Fibroblast of skin of scalp (primary cell): ENCODE results near the gene ISG20L2.

Experiments
- DNase-seq: peaks from one replicate; pipeline ENCODE4 v3.0.0-alpha.2; 2013

The ISG20L2 gene

DNA sequence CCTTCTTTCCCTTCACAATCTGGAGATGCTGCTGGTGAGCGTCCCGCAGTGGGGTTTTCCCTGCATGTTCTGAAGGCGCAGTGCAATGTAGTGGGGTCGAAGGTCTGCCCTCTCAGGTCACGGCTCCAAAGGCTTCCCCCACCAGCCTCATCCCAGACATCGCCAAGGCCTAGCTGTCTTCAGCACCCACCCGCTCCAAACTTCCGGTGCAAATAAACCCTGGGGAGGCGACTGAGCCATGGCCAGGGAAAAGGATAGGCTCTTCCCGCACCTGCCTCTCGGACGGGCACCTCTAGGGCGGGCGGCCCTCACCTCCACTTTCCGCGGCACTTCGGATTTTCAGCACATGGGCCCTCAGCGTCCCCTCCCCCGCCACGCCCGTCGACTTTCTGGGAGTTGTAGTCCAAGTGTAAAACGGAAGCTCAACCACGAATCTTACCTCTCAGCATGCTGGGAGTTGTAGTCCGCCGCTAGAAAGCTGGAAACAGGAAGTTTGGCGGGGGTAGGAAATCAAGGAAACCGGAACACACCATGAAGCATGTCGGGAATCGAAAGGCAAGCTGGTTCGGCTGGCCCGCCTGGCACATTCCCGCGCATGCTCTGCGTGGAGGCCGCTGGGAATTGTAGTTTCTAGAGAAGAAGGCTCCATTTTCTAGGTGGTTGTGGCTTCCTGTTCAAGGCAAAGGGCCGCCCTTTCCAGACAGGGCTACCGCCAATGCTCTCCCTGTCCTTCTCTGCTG, 12.3 kb upstream of the ISG20L2 start, which contains the start of gene MRPL24:
Gene MRPL24, minus strand, starts transcription at position 348 of the 740 bp plus-strand sequence. CDS start 2,384 bp downstream, outside the sequence.
- DNase-seq = peak; percentile 100

DNA sequence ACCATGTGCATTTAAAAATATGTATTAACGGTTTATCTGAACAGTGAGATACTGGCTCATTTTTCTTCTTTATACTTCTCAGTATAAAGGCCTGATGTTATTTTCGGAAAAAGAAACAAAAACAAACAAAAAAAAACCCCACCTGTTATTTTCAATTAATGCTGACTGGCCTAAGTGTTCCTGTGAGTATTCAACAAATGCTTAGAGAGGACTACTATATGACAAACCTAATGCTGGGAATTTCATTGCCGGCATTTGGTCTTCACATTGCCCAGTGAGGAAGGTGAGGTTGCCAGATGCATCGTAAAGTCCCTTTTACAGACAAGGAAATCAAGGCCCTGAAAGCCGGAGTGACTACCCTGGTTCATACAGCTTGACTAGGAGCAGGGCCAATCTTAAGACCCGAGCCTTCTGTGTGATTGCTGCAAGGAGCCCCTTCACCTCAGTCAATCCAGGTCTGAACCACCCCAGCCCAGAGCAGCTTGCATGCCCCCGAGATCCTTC, 11.7 kb upstream of the ISG20L2 start:
- DNase-seq = no peak

- DNase-seq = no peak
Observed at GRCh38 chr1:156738916-156739315, 10.3 kb upstream of the ISG20L2 start.

DNA sequence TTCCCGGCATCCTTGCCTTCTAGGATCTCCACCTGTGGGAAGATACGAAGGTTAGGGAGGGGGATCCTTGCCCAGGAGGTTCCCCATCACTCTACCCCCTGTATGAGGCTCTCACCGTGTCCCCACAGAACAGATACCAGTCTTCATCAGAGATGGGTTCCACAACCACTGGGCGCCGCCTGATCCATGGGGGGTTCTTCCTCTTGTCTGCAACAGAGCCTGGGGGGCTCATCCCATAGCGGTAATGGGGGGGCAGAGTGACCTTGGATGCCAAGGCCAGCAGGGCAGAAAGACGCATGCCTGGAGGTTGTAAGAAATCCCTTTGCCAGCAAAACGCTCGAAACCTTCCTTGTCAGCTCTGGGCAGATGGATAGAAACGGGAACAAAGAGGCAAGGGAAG, 9.8 kb upstream of the ISG20L2 start:
- DNase-seq = no peak

DNA sequence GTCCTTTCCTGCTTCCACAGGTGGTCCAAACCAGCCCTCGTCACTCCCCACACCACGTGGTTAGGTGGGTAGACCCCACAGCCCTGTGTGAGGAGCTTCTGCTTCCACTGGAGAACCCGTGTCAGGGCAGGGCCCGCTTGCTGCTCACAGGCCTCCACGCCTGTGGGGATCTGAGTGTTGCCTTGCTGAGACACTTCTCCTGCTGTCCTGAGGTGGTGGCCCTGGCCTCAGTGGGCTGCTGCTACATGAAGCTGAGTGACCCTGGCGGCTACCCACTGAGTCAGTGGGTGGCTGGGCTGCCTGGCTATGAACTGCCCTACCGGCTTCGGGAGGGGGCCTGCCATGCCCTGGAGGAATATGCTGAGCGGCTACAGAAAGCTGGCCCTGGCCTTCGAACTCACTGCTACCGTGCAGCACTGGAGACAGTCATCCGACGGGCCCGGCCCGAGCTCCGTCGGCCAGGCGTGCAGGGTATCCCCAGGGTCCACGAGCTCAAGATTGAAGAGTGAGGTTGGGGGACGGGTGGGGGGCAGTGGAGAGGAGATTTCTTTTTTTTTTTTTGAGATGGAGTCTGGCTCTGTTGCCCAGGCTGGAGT, 5.5 kb upstream of the ISG20L2 start:
- DNase-seq = no peak

GRCh38 chr1:156727926-156728598, 504 bp downstream of the ISG20L2 start, which contains the start of gene METTL25B:
TSS of gene METTL25B (plus strand) at chr1:156728469. CDS start at chr1:156729105, 636 bp downstream.
- peak; percentile 79 for DNase-seq

DNA sequence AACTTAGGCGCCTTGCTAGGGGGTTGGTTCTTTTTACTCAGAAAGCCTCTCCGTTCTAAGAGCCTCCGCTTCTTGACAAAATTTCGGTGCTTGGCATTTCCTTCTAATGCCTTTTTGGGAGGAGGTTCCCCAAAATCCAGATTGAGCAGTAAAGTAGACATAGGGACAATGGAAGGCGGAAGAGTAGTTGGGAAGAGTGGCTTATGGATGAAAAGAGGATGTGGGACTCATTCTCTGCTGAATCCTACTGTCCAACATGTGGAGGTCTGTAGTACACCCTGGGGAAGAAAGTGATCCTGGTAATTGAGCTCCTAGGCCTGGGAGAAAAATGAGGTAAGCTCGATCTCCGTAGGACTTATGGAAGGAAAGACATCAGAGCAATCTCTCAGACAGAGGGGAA, 1.1 kb downstream of the ISG20L2 start:
- no peak for DNase-seq

- peak; percentile 75 for DNase-seq
Observed at GRCh38 chr1:156726549-156727226, 1.9 kb downstream of the ISG20L2 start.

- peak; percentile 83 for DNase-seq
Observed at GRCh38 chr1:156725683-156726280, 2.8 kb downstream of the ISG20L2 start.

DNA sequence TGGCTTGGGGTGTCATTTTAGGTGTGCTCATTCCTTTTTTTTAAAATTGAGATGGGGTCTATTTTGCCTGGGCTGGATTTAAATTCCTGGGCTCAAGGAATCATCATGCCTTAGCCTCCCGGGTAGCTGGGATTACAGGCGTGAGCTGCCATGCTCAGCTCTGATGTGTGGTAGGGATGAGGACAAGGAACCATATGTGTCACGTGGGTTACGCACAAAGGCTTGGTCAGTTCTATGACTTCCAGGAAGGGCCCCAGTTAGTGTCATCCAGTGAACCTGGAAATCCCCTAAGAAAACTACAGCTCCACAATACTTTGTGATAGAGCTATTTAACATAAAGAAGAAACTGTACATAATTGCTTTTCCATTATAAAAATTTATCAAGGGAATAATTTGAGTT, 7.0 kb downstream of the ISG20L2 start:
- DNase-seq = no peak

DNA sequence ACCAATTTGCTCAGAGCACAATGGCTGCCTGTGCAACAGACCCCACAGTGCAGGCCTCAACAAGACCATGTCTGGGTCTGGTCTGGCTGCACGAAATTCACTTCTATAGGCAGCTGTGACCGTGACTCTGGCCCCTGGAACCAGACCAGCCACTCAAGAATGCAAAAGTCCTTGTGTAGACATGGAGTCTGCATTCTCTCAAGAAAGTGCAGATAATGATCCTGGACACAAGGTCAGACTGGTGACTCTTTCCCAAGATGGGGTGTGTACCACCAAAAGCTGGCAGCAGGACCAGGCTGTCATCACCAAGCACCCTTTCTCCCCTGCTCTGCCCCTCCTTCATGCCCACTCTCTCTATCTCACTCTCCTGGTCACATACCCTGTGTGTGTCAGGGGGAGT, 7.4 kb downstream of the ISG20L2 start:
- no peak for DNase-seq

DNA sequence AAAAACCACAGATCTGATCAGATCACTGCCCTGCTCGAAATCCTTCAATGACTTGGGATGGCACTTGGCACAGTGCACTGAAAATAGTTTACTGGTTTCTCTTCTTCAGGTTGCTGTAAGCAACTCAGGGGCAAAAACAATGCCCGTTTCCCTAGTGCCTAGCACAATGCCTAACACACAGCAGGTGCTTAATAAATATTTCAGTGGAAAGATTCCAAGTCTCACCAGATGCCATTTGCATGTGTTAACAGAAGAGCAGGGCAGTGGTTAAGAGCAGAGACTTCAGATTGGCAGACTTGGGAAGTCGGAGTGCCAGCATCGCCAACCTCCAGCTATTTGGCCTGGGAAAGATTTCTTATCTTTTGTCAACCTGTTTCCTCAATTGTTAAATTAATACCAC, 11.2 kb downstream of the ISG20L2 start:
- DNase-seq = no peak

GRCh38 chr1:156714830-156715229, 13.7 kb downstream of the ISG20L2 start:
- DNase-seq = no peak

- no peak for DNase-seq
Observed at GRCh38 chr1:156712626-156713025, 15.9 kb downstream of the ISG20L2 start.

GRCh38 chr1:156711011-156711817, 17.4 kb downstream of the ISG20L2 start:
- DNase-seq = no peak

DNA sequence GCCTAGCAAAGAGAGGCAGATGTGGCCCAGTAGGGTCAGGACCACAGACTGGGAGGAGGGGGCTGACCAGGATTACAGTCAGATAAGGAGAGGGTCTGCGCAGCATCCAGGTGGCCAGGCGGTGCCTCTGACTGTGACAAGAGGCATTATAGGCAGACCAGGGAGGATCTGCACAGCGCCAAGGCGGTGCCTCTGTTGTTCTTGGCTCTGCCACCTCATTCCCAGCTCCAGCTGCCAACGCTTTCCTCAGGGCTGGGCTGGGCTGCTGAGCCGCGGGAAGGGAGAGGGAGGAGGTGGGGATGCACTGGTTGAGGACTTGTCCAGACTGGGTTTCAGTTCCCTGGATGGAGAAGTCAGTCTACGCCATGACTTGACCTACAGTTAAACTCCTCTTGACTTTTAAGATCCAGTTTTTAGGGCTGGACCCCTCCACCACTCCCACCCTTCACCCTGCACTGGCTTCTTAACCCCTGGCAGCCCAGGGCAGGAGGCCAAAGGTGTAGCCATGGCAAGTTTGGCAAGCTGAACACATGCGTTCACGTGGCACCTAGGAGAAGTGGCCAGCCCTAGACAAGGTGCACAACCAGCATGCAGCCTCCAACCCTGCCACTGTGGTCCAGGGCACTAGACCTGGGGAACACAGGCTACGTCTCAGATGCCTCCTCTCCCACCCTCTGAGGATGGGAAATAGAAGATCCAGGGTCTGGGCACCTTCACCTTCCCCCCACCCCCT, 18.6 kb downstream of the ISG20L2 start:
- DNase-seq = peak; percentile 77

GRCh38 chr1:156709031-156709430, 19.5 kb downstream of the ISG20L2 start:
- no peak for DNase-seq

DNA sequence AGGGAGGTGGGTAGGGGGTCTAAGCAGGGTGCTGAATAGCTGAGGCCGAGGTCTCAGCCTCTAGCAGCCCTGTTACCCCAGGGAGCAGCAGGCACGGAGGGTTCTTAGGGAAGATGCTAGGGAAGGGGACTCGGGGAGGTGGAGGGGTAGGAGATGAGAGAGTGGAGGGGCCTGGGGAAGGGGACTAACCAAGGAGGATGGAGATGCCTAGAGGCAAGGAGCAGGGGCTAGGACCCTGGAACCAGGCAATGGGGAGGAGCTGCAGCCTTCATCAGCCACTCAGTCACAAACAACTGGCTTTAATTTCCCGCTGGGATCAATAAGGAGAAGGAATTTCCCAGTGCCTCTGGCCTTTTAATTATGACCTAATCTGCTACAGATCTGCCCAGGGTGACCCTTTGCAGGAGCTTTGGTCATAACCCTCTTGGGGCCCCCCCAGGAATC, 20.3 kb downstream of the ISG20L2 start:
- DNase-seq = peak; percentile 50

GRCh38 chr1:156707417-156708217, 20.9 kb downstream of the ISG20L2 start:
- DNase-seq = peak; percentile 81
